ENCODE data around the gene PLEKHM3.
"Not testable (repeated sequence)": the region's sequence is repeated elsewhere in the genome, so short reads cannot be mapped to it uniquely, and the experiment has no call there.

- not testable (repeated sequence) for TF ChIP-seq CTCF (IDR thresholded peaks at IDR 0.05); POLR2AphosphoS5 (IDR thresholded peaks at IDR 0.05; ENCODE audit: low read depth, low read length); REST (IDR thresholded peaks at IDR 0.05; ENCODE audit: insufficient read depth in 1 of 2, low read depth in 2 of 2, low read length in 1 of 2); SIN3A (IDR thresholded peaks at IDR 0.05; ENCODE audit: borderline replicate concordance, insufficient read depth, low read depth, low read length)
Observed at GRCh38 chr2:207906495-207906894, 118.8 kb downstream of the PLEKHM3 start.

Data from Panc1 (cell line).